ENCODE results near the gene ADRA2B. TPM values are rescaled to one million over a fixed set of nuclear protein-coding genes. Genes with fewer than 3 reads are reported as not detected.

Gene ADRA2B
- total RNA-seq, 1 donor: under 0.01 TPM

GRCh38 chr2:96120091-96120720 lies 3.8 kb upstream of the ADRA2B start:
- no peak overlapping the region for H3K4me3 ChIP-seq (ENCODE audit: low read depth, low read length)
- no peak for TF ChIP-seq CTCF (IDR thresholded peaks at IDR 0.05; ENCODE audit: insufficient read depth, low read length)
- no peak for DNase-seq (ENCODE audit: low read depth)

GRCh38 chr2:96119389-96119751 lies 3.0 kb upstream of the ADRA2B start:
- no peak overlapping the region for H3K4me3 ChIP-seq (ENCODE audit: low read depth, low read length)
- no peak for DNase-seq (ENCODE audit: low read depth)
- TF ChIP-seq CTCF (IDR thresholded peaks at IDR 0.05; ENCODE audit: insufficient read depth, low read length): no peak

GRCh38 chr2:96118698-96119388 lies 2.5 kb upstream of the ADRA2B start:
- no peak overlapping the region for H3K4me3 ChIP-seq (ENCODE audit: low read depth, low read length)
- TF ChIP-seq CTCF (IDR thresholded peaks at IDR 0.05; ENCODE audit: insufficient read depth, low read length): no peak
- no peak for DNase-seq (ENCODE audit: low read depth)

GRCh38 chr2:96117701-96118588 lies 1.6 kb upstream of the ADRA2B start:
- DNase-seq (ENCODE audit: low read depth): no peak
- TF ChIP-seq CTCF (IDR thresholded peaks at IDR 0.05; ENCODE audit: insufficient read depth, low read length): no peak
- H3K4me3 ChIP-seq (ENCODE audit: low read depth, low read length): no peak overlapping the region

- no peak overlapping the region for H3K4me3 ChIP-seq (ENCODE audit: low read depth, low read length)
- TF ChIP-seq CTCF (IDR thresholded peaks at IDR 0.05; ENCODE audit: insufficient read depth, low read length): peak; percentile 50
- DNase-seq (ENCODE audit: low read depth): peak; percentile 14
Observed at GRCh38 chr2:96116879-96117533, 635 bp upstream of the ADRA2B start.

GRCh38 chr2:96115631-96116423 lies 544 bp downstream of the ADRA2B start:
- DNase-seq (ENCODE audit: low read depth): no peak
- H3K4me3 ChIP-seq (ENCODE audit: low read depth, low read length): no peak overlapping the region
- TF ChIP-seq CTCF (IDR thresholded peaks at IDR 0.05; ENCODE audit: insufficient read depth, low read length): no peak
